Measurements from ENCODE around the gene ACER3. TPM values are rescaled to one million over a fixed set of nuclear protein-coding genes. Genes with fewer than 3 reads are reported as not detected.
"Not testable (repeated sequence)": the region's sequence is repeated elsewhere in the genome, so short reads cannot be mapped to it uniquely, and the experiment has no call there.

ACER3 gene
- total RNA-seq, 1 donor from 2014 or later, result 14.7 TPM

DNA sequence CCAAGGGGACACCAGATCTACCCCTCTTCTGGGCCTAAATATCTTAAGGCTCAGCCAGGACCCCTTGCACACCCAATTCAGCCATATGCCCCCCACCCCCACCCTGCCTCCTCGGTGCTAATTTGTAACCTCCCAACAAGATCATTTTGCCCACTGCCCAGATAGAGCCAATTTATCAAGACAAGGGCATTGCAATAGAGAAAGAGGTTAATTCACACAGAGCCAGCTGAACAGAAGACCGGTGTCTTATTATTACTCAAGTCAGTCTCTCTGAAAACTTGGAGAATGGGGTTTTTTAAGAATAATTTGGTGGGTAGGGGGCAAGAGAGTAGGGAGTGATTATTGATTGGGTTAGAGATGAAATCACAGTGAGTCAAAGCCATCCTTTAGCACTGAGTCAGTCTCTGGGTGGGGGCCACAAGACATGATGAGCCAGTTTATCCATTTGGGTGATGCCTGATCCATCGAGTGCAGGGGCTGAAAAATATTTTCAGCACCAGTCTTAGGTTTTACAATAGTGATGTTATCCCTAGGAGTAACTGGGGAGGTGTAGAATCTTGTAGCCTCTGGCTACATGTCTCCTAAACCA, 196.2 kb downstream of the ACER3 start:
- no peaks in the 10 kb centered on the region for H3K36me3 Mint-ChIP-seq (ENCODE audit: insufficient read depth)
- no peak for DNase-seq (ENCODE audit: low spot score, unreplicated experiment)
- no peak overlapping the region for H3K4me3 Mint-ChIP-seq (ENCODE audit: low read depth)

GRCh38 chr11:77057938-77058474, 197.3 kb downstream of the ACER3 start:
- H3K9me3 Mint-ChIP-seq (ENCODE audit: low read depth), result peaks cover 13% of the 10 kb centered on the region
- no peak overlapping the region for H3K4me3 Mint-ChIP-seq (ENCODE audit: low read depth)

More for the DNA sequence above, 196.2 kb downstream of the ACER3 start:
- Mint-ChIP-seq H3K4me1 (ENCODE audit: low read depth) (peaks cover 2% of the 10 kb centered on the region), H3K27ac (no peak overlapping the region), H3K9me3 (ENCODE audit: low read depth) (peaks cover 13% of the 10 kb centered on the region), H3K27me3 (no peaks in the 10 kb centered on the region)
- TF ChIP-seq, protein P1, sequence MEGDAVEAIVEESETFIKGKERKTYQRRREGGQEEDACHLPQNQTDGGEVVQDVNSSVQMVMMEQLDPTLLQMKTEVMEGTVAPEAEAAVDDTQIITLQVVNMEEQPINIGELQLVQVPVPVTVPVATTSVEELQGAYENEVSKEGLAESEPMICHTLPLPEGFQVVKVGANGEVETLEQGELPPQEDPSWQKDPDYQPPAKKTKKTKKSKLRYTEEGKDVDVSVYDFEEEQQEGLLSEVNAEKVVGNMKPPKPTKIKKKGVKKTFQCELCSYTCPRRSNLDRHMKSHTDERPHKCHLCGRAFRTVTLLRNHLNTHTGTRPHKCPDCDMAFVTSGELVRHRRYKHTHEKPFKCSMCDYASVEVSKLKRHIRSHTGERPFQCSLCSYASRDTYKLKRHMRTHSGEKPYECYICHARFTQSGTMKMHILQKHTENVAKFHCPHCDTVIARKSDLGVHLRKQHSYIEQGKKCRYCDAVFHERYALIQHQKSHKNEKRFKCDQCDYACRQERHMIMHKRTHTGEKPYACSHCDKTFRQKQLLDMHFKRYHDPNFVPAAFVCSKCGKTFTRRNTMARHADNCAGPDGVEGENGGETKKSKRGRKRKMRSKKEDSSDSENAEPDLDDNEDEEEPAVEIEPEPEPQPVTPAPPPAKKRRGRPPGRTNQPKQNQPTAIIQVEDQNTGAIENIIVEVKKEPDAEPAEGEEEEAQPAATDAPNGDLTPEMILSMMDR (IDR thresholded peaks at IDR 0.05; ENCODE audit: unreplicated experiment), result no peak

DNA sequence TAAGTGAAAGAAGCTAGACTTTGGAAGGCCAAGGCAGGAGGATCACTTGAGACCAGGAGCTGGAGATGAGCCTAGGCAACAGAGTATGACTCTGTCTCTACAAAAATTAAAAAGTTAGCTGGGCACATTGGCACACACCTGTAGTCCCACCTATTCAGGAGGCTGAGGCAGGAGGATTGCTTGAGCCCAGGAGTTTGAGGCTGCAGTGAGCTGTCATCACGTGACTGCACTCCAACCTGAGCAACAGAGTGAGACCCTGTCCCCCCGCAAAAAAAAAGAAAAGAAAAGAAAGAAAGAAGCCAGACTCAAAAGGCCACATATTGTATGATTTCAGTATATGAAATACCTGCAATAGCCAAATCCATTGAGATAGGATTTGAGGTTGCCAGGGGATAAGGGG, 198.2 kb downstream of the ACER3 start:
- Mint-ChIP-seq H3K27me3 (no peaks in the 10 kb centered on the region), H3K4me3 (ENCODE audit: low read depth) (no peak overlapping the region), H3K36me3 (ENCODE audit: insufficient read depth) (no peaks in the 10 kb centered on the region), H3K4me1 (ENCODE audit: low read depth) (peaks cover 2% of the 10 kb centered on the region), H3K9me3 (ENCODE audit: low read depth) (peaks cover 13% of the 10 kb centered on the region), H3K27ac (no peak overlapping the region)
- TF ChIP-seq, protein P1 (IDR thresholded peaks at IDR 0.05; ENCODE audit: unreplicated experiment), result no peak
- DNase-seq (ENCODE audit: low spot score, unreplicated experiment), result no peak

More at GRCh38 chr11:77057938-77058474, 197.3 kb downstream of the ACER3 start:
- Mint-ChIP-seq H3K4me1 (ENCODE audit: low read depth) (peaks cover 2% of the 10 kb centered on the region), H3K27me3 (no peaks in the 10 kb centered on the region), H3K27ac (no peak overlapping the region), H3K36me3 (ENCODE audit: insufficient read depth) (no peaks in the 10 kb centered on the region)
- TF ChIP-seq, protein P1 (IDR thresholded peaks at IDR 0.05; ENCODE audit: unreplicated experiment), result no peak
- no peak for DNase-seq (ENCODE audit: low spot score, unreplicated experiment)

DNA sequence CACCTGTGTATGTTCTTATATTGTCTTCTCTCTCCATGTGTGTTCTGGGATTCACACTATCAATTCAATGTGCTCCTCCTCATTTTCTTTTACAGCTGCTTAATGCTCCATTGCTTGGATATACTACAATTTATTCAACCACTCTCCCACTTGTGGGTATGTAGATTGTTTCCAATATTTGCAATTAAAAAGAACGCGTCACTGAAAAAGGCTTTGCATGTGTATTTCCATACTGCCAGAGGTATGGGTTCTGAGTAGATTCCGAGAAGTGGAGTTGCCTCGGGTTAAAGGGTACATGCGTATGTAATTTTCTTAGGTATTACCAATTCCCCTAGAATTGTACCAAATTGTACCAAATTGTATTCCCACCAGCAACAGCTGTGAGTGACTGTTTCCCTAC, 199.1 kb downstream of the ACER3 start:
- Mint-ChIP-seq H3K27ac (no peak overlapping the region), H3K9me3 (ENCODE audit: low read depth) (peaks cover 13% of the 10 kb centered on the region), H3K36me3 (ENCODE audit: insufficient read depth) (no peaks in the 10 kb centered on the region), H3K4me3 (ENCODE audit: low read depth) (no peak overlapping the region), H3K27me3 (peaks cover 2% of the 10 kb centered on the region), H3K4me1 (ENCODE audit: low read depth) (peaks cover 4% of the 10 kb centered on the region)
- no peak for DNase-seq (ENCODE audit: low spot score, unreplicated experiment)
- TF ChIP-seq, protein P1 (IDR thresholded peaks at IDR 0.05; ENCODE audit: unreplicated experiment), result no peak

- Mint-ChIP-seq H3K4me3 (ENCODE audit: low read depth) (no peak overlapping the region), H3K36me3 (ENCODE audit: insufficient read depth) (no peaks in the 10 kb centered on the region), H3K4me1 (ENCODE audit: low read depth) (peaks cover 7% of the 10 kb centered on the region), H3K27me3 (peaks cover 6% of the 10 kb centered on the region), H3K9me3 (ENCODE audit: low read depth) (peaks cover 13% of the 10 kb centered on the region), H3K27ac (no peak overlapping the region)
- no peak for DNase-seq (ENCODE audit: low spot score, unreplicated experiment)
- TF ChIP-seq, protein P1 (IDR thresholded peaks at IDR 0.05; ENCODE audit: unreplicated experiment), result no peak
Observed at GRCh38 chr11:77060234-77060633, 199.5 kb downstream of the ACER3 start.

DNA sequence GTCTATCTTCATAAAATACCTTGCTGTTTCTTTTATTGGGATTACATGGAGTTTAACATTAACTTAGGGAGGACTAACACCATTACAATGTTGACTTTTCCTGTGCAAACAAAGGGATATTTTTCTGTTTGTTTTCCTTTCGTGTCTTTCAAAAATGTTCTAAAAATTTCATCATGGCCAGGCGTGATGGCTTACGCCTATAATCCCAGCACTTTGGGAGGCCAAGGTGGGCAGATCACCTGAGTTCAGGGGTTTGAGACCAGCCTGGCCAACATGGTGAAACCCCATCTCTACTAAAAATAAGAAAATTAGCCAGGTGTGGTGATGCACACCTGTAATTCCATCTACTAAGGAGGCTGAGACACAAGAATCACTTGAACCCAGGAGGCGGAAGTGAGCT, 200.5 kb downstream of the ACER3 start:
- not testable (repeated sequence) for H3K4me3 Mint-ChIP-seq (ENCODE audit: low read depth); H3K36me3 Mint-ChIP-seq (ENCODE audit: insufficient read depth); H3K27ac Mint-ChIP-seq; DNase-seq (ENCODE audit: low spot score, unreplicated experiment); H3K27me3 Mint-ChIP-seq
- Mint-ChIP-seq H3K4me1 (ENCODE audit: low read depth) (peaks cover 11% of the 10 kb centered on the region), H3K9me3 (ENCODE audit: low read depth) (peaks cover 13% of the 10 kb centered on the region)

All from progenitor cell of endocrine pancreas (in vitro differentiated cells).